Astrocyte of the cerebellum (primary cell): ENCODE results near the gene RTCB.

Experiments used
- DNase-seq: peaks from one replicate; pipeline ENCODE4 v3.0.0-alpha.2; 2011; ENCODE audit warnings: low read depth
- H3K4me3 ChIP-seq: 2 replicates; pipeline ENCODE4 v1.5.1; 2011; ENCODE audit warnings: mild to moderate bottlenecking, low read depth, low read length, moderate library complexity
- in situ Hi-C: cut with HindIII; loops from 2 replicates; pipeline ENCODE4 v1.10.0; 2017; ENCODE audit warnings: low sequenced_read_pairs
- TF ChIP-seq, protein P1 (sequence below): IDR thresholded peaks from 2 replicates; pipeline ENCODE4 v1.5.1; 2012; ENCODE audit warnings: low read length, low read depth, moderate library complexity, mild to moderate bottlenecking; ENCODE audit errors: missing control alignments

RTCB gene

GRCh38 chr22:32411829-32412592 is at the start of gene RTCB:
Gene RTCB (minus strand): TSS chr22:32412247. CDS start chr22:32412156, 91 bp downstream.
- in situ Hi-C loops: no loop called here
- TF ChIP-seq, protein P1, sequence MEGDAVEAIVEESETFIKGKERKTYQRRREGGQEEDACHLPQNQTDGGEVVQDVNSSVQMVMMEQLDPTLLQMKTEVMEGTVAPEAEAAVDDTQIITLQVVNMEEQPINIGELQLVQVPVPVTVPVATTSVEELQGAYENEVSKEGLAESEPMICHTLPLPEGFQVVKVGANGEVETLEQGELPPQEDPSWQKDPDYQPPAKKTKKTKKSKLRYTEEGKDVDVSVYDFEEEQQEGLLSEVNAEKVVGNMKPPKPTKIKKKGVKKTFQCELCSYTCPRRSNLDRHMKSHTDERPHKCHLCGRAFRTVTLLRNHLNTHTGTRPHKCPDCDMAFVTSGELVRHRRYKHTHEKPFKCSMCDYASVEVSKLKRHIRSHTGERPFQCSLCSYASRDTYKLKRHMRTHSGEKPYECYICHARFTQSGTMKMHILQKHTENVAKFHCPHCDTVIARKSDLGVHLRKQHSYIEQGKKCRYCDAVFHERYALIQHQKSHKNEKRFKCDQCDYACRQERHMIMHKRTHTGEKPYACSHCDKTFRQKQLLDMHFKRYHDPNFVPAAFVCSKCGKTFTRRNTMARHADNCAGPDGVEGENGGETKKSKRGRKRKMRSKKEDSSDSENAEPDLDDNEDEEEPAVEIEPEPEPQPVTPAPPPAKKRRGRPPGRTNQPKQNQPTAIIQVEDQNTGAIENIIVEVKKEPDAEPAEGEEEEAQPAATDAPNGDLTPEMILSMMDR: no peak

DNA sequence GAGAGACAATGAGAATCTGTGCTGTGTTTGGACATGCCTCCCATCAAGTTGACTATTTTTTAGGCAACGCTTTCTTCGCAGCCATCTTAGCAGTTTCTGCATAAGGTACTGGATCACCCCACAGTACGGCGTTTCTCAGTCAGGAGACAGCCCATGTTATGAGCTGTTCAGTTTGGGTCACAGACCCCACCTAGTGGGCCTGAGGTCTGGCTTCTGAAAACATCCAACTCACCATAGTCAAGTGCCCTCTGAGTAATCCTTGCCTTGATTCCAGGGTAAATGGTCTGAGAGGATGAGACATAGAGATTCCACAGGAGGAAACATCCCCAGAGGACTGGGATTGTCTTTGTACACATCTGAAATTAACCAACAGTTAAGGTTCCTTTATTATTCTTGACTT is 45.0 kb upstream of the RTCB start:
- TF ChIP-seq, protein P1: no peak
- no peak for DNase-seq
- in situ Hi-C loops: no loop called here
- no peak overlapping the region for H3K4me3 ChIP-seq

More at GRCh38 chr22:32411829-32412592, at the start of gene RTCB:
- peak within 1 kb of the TSS; percentile 80 for H3K4me3 ChIP-seq
- peak; percentile 87 for DNase-seq

- in situ Hi-C loops: no loop called here
- no peak for DNase-seq
- H3K4me3 ChIP-seq: no peak overlapping the region
These were observed 36.9 kb upstream of the RTCB start for GRCh38 chr22:32448980-32449379.

GRCh38 chr22:32446321-32446720 is 34.3 kb upstream of the RTCB start:
- TF ChIP-seq, protein P1: no peak
- no peak for DNase-seq
- in situ Hi-C loops: no loop called here
- H3K4me3 ChIP-seq: no peak overlapping the region

More at GRCh38 chr22:32448980-32449379, 36.9 kb upstream of the RTCB start:
- TF ChIP-seq, protein P1: no peak

DNA sequence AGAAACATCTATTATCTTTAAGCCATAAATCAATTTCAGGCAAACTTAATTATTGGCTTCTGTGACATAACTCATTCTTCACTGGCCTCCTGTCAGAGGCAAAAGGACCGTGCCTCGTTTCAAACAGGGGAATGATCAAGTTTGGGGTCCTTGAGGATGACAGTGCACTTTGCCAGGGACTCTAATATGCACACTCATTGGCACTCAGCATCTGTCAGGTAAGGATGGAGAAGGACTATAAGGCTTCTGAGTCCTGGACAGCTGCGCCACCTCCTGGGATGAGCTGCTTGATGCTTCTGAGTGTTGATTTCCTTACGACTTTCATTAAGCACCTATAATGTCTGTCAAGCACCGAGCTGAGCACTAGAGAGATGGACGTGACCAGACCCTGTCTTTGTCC is 32.0 kb upstream of the RTCB start:
- TF ChIP-seq, protein P1: no peak

DNA sequence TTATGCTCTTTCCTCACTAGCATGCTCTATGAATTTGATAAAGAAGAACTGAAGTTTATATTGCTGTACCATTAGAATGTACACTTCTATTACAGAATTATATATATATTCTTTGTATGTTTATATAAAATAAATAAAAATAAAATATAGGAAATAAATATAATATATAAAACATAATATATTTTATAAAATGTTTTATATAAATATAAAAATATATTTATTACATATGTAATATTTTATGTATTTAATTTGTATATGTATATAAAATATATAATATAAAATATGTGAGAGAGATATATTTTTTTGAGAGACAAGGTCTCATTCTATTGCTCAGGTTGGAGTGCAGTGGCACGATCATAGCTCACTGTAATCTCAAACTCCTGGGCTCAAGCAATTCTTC is 18.3 kb upstream of the RTCB start:
- H3K4me3 ChIP-seq: no peak overlapping the region
- in situ Hi-C loops: no loop called here
- DNase-seq: no peak
- TF ChIP-seq, protein P1: no peak

More for the DNA sequence above, 32.0 kb upstream of the RTCB start:
- no peak for DNase-seq
- no peak overlapping the region for H3K4me3 ChIP-seq
- in situ Hi-C loops: no loop called here
